DOHH2 (cell line): Measurements from ENCODE around the gene OTOP3.

Experiments
- H3F3A ChIP-seq: fragments of 200-600 bp; sonication (generic), shearing (Covaris generic); 2 replicates; pipeline ENCODE4 v1.6.0; 2016; ENCODE audit warnings: antibody characterized with exemption, mild to moderate bottlenecking; ENCODE audit not compliant: control insufficient read depth, insufficient read depth
- H3K27ac ChIP-seq: fragments of 200-600 bp; sonication (generic); 2 replicates; pipeline ENCODE4 v1.5.1; 2014; ENCODE audit warnings: low read depth, mild to moderate bottlenecking, low read length, moderate library complexity
- H3K27me3 ChIP-seq: fragments of 200-600 bp; sonication (generic); 2 replicates; pipeline ENCODE4 v1.6.1; 2014; ENCODE audit warnings: mild to moderate bottlenecking, low read length, mixed read lengths; ENCODE audit not compliant: control insufficient read depth
- H3K36me3 ChIP-seq: fragments of 200-600 bp; sonication (generic); 2 replicates; pipeline ENCODE4 v1.6.1; 2014; ENCODE audit warnings: mild to moderate bottlenecking, low read length, moderate library complexity, mixed read lengths; ENCODE audit not compliant: control insufficient read depth
- H3K4me1 ChIP-seq: fragments of 200-600 bp; sonication (generic); 2 replicates; pipeline ENCODE4 v1.6.1; 2014; ENCODE audit warnings: mild to moderate bottlenecking, low read length, mixed read lengths; ENCODE audit not compliant: control insufficient read depth
- H3K4me2 ChIP-seq: fragments of 200-600 bp; sonication (generic); 2 replicates; pipeline ENCODE4 v1.6.0; 2014; ENCODE audit warnings: mild to moderate bottlenecking, low read length, moderate library complexity
- H3K4me3 ChIP-seq: fragments of 200-600 bp; sonication (generic); 2 replicates; pipeline ENCODE4 v1.5.1; 2014; ENCODE audit warnings: mild to moderate bottlenecking, low read length, mixed read lengths
- H3K79me2 ChIP-seq: fragments of 200-600 bp; sonication (generic); 2 replicates; pipeline ENCODE4 v1.6.1; 2014; ENCODE audit warnings: mild to moderate bottlenecking, low read length, mixed read lengths; ENCODE audit not compliant: control insufficient read depth
- H3K9me2 ChIP-seq: fragments of 200-600 bp; sonication (generic); replicated peaks from 2 replicates; pipeline ENCODE4 v1.6.1; 2014; ENCODE audit warnings: mild to moderate bottlenecking, low read length, mixed read lengths; ENCODE audit not compliant: control insufficient read depth
- H3K9me3 ChIP-seq: fragments of 200-600 bp; sonication (generic); 2 replicates; pipeline ENCODE4 v1.6.1; 2014; ENCODE audit warnings: antibody characterized with exemption, low read length, mixed read lengths; ENCODE audit not compliant: control insufficient read depth, insufficient read depth
- H4K20me1 ChIP-seq: fragments of 200-600 bp; sonication (generic); 2 replicates; pipeline ENCODE4 v1.6.0; 2014; ENCODE audit warnings: low read depth, mild to moderate bottlenecking, antibody characterized with exemption, low read length, moderate library complexity; ENCODE audit not compliant: control insufficient read depth, insufficient read depth
- CTCF ChIP-seq: fragments of 200-600 bp; sonication (generic); IDR thresholded peaks from one replicate; pipeline ENCODE4 v1.5.1; 2014; ENCODE audit warnings: antibody characterized with exemption, mild to moderate bottlenecking, low read depth, low read length; ENCODE audit not compliant: poor library complexity, severe bottlenecking
- EZH2phosphoT487 ChIP-seq: fragments of 200-600 bp; sonication (generic); IDR thresholded peaks from 2 replicates; pipeline ENCODE4 v1.6.1; 2017; ENCODE audit warnings: borderline replicate concordance, mild to moderate bottlenecking, antibody characterized with exemption, low read length, moderate library complexity, mixed read lengths

The OTOP3 gene

GRCh38 chr17:74925242-74925641 is 10.5 kb upstream of the OTOP3 start:
- Histone ChIP-seq H4K20me1 (no peaks in the 10 kb centered on the region), H3K9me2 (no peaks in the 10 kb centered on the region), H3K4me3 (no peak overlapping the region), H3K9me3 (no peaks in the 10 kb centered on the region), H3F3A (no peaks in the 10 kb centered on the region), H3K4me1 (no peaks in the 10 kb centered on the region), H3K79me2 (no peaks in the 10 kb centered on the region), H3K36me3 (no peaks in the 10 kb centered on the region), H3K27ac (no peak overlapping the region), H3K4me2 (no peak overlapping the region), H3K27me3 (peaks cover 17% of the 10 kb centered on the region)
- TF ChIP-seq EZH2phosphoT487 = no peak
- no peak for TF ChIP-seq CTCF

DNA sequence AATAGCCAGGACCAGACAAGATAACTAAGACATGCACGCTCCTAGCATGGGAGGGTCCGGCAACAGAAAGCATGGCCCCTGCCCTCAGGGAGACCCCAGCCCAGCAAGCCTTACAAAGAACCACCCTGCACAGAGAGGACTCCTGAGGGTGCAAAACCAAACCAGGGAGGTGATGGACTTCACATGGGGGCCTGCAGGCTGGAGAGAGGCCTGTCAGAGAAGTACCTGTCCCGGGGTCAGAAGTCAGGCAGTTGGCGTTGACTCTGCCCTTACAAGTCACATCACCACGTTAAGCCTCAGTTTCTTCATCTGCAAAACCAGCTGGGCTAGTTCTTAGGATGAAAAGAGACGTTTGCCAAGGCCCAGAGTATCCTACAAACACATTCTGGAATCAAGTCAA is 6.9 kb upstream of the OTOP3 start:
- Histone ChIP-seq H3K9me3 (no peaks in the 10 kb centered on the region), H3K4me1 (no peaks in the 10 kb centered on the region), H3K27ac (no peak overlapping the region), H3K36me3 (no peaks in the 10 kb centered on the region), H3F3A (no peaks in the 10 kb centered on the region), H3K79me2 (no peaks in the 10 kb centered on the region), H3K4me2 (no peak overlapping the region), H4K20me1 (no peaks in the 10 kb centered on the region; the same call in 1 of the 2 replicates), H3K9me2 (no peaks in the 10 kb centered on the region), H3K27me3 (peaks cover 10% of the 10 kb centered on the region), H3K4me3 (no peak overlapping the region)
- TF ChIP-seq EZH2phosphoT487 (no peak), CTCF (no peak)

- TF ChIP-seq EZH2phosphoT487 (no peak), CTCF (no peak)
- Histone ChIP-seq H3K9me3 (no peaks in the 10 kb centered on the region), H4K20me1 (no peaks in the 10 kb centered on the region; the same call in 1 of the 2 replicates)
Observed at GRCh38 chr17:74930535-74931036, 5.1 kb upstream of the OTOP3 start.

DNA sequence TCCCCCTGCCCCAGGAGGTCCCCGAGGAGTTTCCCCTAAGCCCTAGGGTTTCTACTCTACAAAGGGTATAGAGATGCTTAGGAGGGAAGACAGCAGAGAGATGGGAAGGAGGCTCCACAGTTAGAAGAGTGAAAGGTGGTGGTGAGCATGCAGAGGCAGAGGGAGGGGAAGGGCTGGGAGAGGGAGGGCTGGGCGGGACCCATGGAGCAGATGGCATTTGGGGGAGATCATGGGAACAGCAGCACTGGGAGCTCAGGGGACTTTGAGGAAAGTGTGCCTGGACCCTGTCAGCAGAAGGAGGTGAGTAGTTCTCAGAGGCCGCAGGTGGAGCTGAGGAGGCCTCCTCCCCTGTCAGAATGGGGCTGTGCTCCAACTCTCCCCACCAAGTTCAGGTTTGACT is 650 bp upstream of the OTOP3 start:
- H3K4me3 ChIP-seq = no peak overlapping the region
- peaks cover 33% of the 10 kb centered on the region for H3K27me3 ChIP-seq
- no peaks in the 10 kb centered on the region; the same call in 1 of the 2 replicates for H4K20me1 ChIP-seq
- H3K4me1 ChIP-seq = no peaks in the 10 kb centered on the region
- no peaks in the 10 kb centered on the region for H3K36me3 ChIP-seq
- TF ChIP-seq EZH2phosphoT487 = no peak
- TF ChIP-seq CTCF = no peak
- H3K9me3 ChIP-seq = no peaks in the 10 kb centered on the region
- no peaks in the 10 kb centered on the region for H3K9me2 ChIP-seq
- H3K27ac ChIP-seq = no peak overlapping the region
- no peaks in the 10 kb centered on the region for H3F3A ChIP-seq
- H3K79me2 ChIP-seq = no peaks in the 10 kb centered on the region
- H3K4me2 ChIP-seq = no peak overlapping the region

More at GRCh38 chr17:74930535-74931036, 5.1 kb upstream of the OTOP3 start:
- Histone ChIP-seq H3K27me3 (peaks cover 20% of the 10 kb centered on the region), H3K4me1 (no peaks in the 10 kb centered on the region), H3K27ac (no peak overlapping the region), H3K4me2 (no peak overlapping the region), H3F3A (no peaks in the 10 kb centered on the region), H3K79me2 (no peaks in the 10 kb centered on the region), H3K9me2 (no peaks in the 10 kb centered on the region), H3K4me3 (no peak overlapping the region), H3K36me3 (no peaks in the 10 kb centered on the region)
